ENCODE data around the gene TMEM220.

GRCh38 chr17:10755592-10756127 is 25.8 kb upstream of the TMEM220 start:
- TF ChIP-seq ZBTB9 (CRISPR knock-in tag; IDR thresholded peaks at IDR 0.05) (no peak), TBL1XR1 (IDR thresholded peaks at IDR 0.05; ENCODE audit: low read length in 2 of 2) (no peak), CAMTA2 (CRISPR knock-in tag; conservative IDR thresholded peaks at IDR 0.05) (no peak)

Measured in K562 (cell line).